Astrocyte (in vitro differentiated cells and primary cell): ENCODE data around the gene ALPI. TPM values are rescaled to one million over a fixed set of nuclear protein-coding genes. Genes with fewer than 3 reads are reported as not detected.
A peak's percentile ranks its signal among the peaks of the same experiment; 100 is the strongest.
"Not testable (repeated sequence)": the region's sequence is repeated elsewhere in the genome, so short reads cannot be mapped to it uniquely, and the experiment has no call there.

Experiments
- DNase-seq: peaks from one replicate; pipeline ENCODE4 v3.0.0-alpha.2; 2010; ENCODE audit warnings: low read depth
- FAIRE-seq: peaks from 2 replicates; lab custom pipeline; 2011; peaks lifted over from hg19 to GRCh38; lab: Jason Lieb, UNC
- H2AFZ ChIP-seq: 2 replicates; pipeline ENCODE4 v1.6.0; 2012; ENCODE audit warnings: low read depth, low read length, inconsistent platforms
- H3K27ac ChIP-seq: 2 replicates; pipeline ENCODE4 v1.5.1; 2011; ENCODE audit warnings: low read depth, low read length, inconsistent platforms
- H3K27me3 ChIP-seq: 2 replicates; pipeline ENCODE4 v1.6.0; 2011; ENCODE audit warnings: low read length, inconsistent platforms; ENCODE audit not compliant: insufficient read depth
- H3K36me3 ChIP-seq: 2 replicates; pipeline ENCODE4 v1.5.1; 2011; ENCODE audit warnings: low read length, inconsistent platforms; ENCODE audit not compliant: insufficient read depth
- H3K4me1 ChIP-seq: 2 replicates; pipeline ENCODE4 v1.5.1; 2011; ENCODE audit warnings: low read length, inconsistent platforms; ENCODE audit not compliant: insufficient read depth
- H3K4me2 ChIP-seq: 2 replicates; pipeline ENCODE4 v1.6.0; 2012; ENCODE audit warnings: low read length, inconsistent platforms
- H3K4me3 ChIP-seq: 2 replicates; pipeline ENCODE4 v1.5.1; 2011; ENCODE audit warnings: low read depth, mild to moderate bottlenecking, low read length, inconsistent platforms; ENCODE audit not compliant: insufficient read depth
- H3K79me2 ChIP-seq: 2 replicates; pipeline ENCODE4 v1.6.0; 2012; ENCODE audit warnings: mild to moderate bottlenecking, low read length, inconsistent platforms; ENCODE audit not compliant: insufficient read depth
- H3K9ac ChIP-seq: 2 replicates; pipeline ENCODE4 v1.6.0; 2012; ENCODE audit warnings: mild to moderate bottlenecking, low read length, inconsistent platforms
- H3K9me3 ChIP-seq: 2 replicates; pipeline ENCODE4 v1.5.1; 2012; ENCODE audit warnings: low read depth, mild to moderate bottlenecking, low read length, inconsistent platforms; ENCODE audit not compliant: insufficient read depth
- H4K20me1 ChIP-seq: 2 replicates; pipeline ENCODE4 v1.6.0; 2012; ENCODE audit warnings: low read length, inconsistent platforms; ENCODE audit not compliant: insufficient read depth
- H3K27ac Mint-ChIP-seq: one replicate; pipeline ENCODE4 v1.8.0; 2021; ENCODE audit warnings: mild to moderate bottlenecking, mixed read lengths; ENCODE audit not compliant: unreplicated experiment
- H3K27me3 Mint-ChIP-seq: one replicate; pipeline ENCODE4 v1.8.0; 2021; ENCODE audit warnings: low read depth, mixed read lengths; ENCODE audit not compliant: unreplicated experiment
- H3K36me3 Mint-ChIP-seq: one replicate; pipeline ENCODE4 v1.8.0; 2021; ENCODE audit warnings: low read depth, mixed read lengths; ENCODE audit not compliant: unreplicated experiment
- H3K4me1 Mint-ChIP-seq: one replicate; pipeline ENCODE4 v1.8.0; 2021; ENCODE audit warnings: low read depth, mixed read lengths; ENCODE audit not compliant: unreplicated experiment
- H3K4me3 Mint-ChIP-seq: one replicate; pipeline ENCODE4 v1.8.0; 2021; ENCODE audit warnings: mild to moderate bottlenecking, moderate library complexity, mixed read lengths; ENCODE audit not compliant: unreplicated experiment
- H3K9me3 Mint-ChIP-seq: one replicate; pipeline ENCODE4 v1.8.0; 2021; ENCODE audit warnings: mild to moderate bottlenecking, mixed read lengths; ENCODE audit not compliant: unreplicated experiment
- CTCF ChIP-seq: IDR thresholded peaks from 2 replicates; pipeline ENCODE4 v1.5.1; 2011; ENCODE audit warnings: low read depth, mild to moderate bottlenecking, inconsistent platforms, low read length, moderate library complexity; ENCODE audit not compliant: insufficient read depth
- EZH2 ChIP-seq: IDR thresholded peaks from 2 replicates; pipeline ENCODE4 v1.6.1; 2012; ENCODE audit warnings: mild to moderate bottlenecking, low read length, inconsistent platforms; ENCODE audit not compliant: insufficient read depth
- total RNA-seq: library from RNA; stranded (reverse); gene quantifications from 2 replicates; pipeline ENCODE4 v1.2.1, GENCODE V29; 2021

ALPI gene
- total RNA-seq, 1 donor from 2014 or later = not detected

GRCh38 chr2:232442431-232442830 lies 13.5 kb upstream of the ALPI start:
- FAIRE-seq, H3K27ac Mint-ChIP-seq, H3K36me3 Mint-ChIP-seq, H4K20me1 ChIP-seq, H3K9me3 ChIP-seq, H3K36me3 ChIP-seq, DNase-seq, H3K79me2 ChIP-seq, H3K9ac ChIP-seq, H2AFZ ChIP-seq, H3K4me1 Mint-ChIP-seq, H3K4me1 ChIP-seq, H3K9me3 Mint-ChIP-seq, H3K27ac ChIP-seq, H3K4me3 ChIP-seq, H3K27me3 ChIP-seq, H3K4me2 ChIP-seq, H3K4me3 Mint-ChIP-seq: not testable (repeated sequence)
- H3K27me3 Mint-ChIP-seq = peaks cover 32% of the 10 kb centered on the region

GRCh38 chr2:232443047-232443446 lies 12.9 kb upstream of the ALPI start:
- not testable (repeated sequence) for DNase-seq, H3K4me3 Mint-ChIP-seq, H2AFZ ChIP-seq, H3K4me1 Mint-ChIP-seq, H4K20me1 ChIP-seq, H3K36me3 Mint-ChIP-seq, H3K36me3 ChIP-seq, H3K27me3 ChIP-seq, H3K27ac Mint-ChIP-seq, H3K79me2 ChIP-seq, H3K4me2 ChIP-seq, H3K9ac ChIP-seq, FAIRE-seq, H3K4me1 ChIP-seq, H3K9me3 ChIP-seq, H3K27ac ChIP-seq, H3K9me3 Mint-ChIP-seq, H3K4me3 ChIP-seq
- peaks cover 28% of the 10 kb centered on the region for H3K27me3 Mint-ChIP-seq

DNA sequence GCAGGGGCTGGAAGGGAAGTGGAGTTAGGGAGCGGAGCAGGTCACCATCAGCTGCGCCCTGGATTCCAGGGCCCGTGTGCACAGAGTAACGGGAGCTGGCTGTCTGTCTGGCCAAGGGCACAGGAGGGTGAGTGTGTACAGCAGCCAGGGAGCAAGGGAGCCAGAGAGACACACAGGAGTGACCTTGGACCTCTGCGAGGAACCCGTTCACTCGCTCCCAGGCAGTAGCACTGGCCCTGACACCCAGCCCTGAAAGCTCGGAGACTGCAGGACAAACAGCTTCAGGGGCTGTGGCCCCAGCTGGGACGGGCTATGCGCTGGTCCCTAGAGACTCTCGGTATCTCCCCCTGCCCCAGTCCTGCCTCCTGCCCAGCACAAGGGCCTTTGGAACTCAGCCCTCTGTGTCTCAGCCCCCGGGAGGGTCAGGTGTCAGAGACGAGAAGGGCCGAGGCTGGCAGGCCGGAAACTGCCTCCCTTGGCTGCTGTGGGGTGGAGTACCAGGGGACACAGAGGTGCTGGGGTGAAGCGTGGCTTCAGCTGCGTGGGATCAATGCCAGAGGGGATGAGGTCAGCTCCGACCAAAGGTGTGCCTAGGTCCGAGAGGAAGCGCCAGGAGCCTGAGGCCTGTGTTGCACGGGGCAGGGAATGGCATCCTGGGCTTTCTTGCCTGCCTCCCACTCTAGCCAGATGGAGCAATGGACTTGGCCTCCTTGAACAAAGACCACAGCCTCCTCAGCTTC lies 12.1 kb upstream of the ALPI start:
- not testable (repeated sequence) for H3K79me2 ChIP-seq, H3K36me3 Mint-ChIP-seq, FAIRE-seq, H3K4me3 ChIP-seq, H3K4me3 Mint-ChIP-seq, H3K36me3 ChIP-seq, H3K27ac Mint-ChIP-seq, H3K9ac ChIP-seq, DNase-seq, H3K4me2 ChIP-seq, H3K27me3 ChIP-seq, H3K4me1 Mint-ChIP-seq, H3K4me1 ChIP-seq, H3K27ac ChIP-seq, H3K9me3 Mint-ChIP-seq, H4K20me1 ChIP-seq, H3K9me3 ChIP-seq
- peak overlapping the region; percentile 52 for H2AFZ ChIP-seq
- peaks cover 24% of the 10 kb centered on the region for H3K27me3 Mint-ChIP-seq

GRCh38 chr2:232444409-232445148 lies 11.4 kb upstream of the ALPI start:
- Histone ChIP-seq H3K27ac (no peak overlapping the region), H3K36me3 (no peaks in the 10 kb centered on the region), H3K4me2 (no peak overlapping the region), H3K9ac (no peak overlapping the region), H4K20me1 (no peaks in the 10 kb centered on the region), H3K4me1 (no peaks in the 10 kb centered on the region), H2AFZ (peak overlapping the region; percentile 52), H3K79me2 (no peaks in the 10 kb centered on the region), H3K4me3 (no peak overlapping the region), H3K27me3 (peaks cover 5% of the 10 kb centered on the region), H3K9me3 (no peaks in the 10 kb centered on the region)
- FAIRE-seq = no peak
- no peak overlapping the region for H3K27ac Mint-ChIP-seq
- peak; percentile 19 for DNase-seq
- no peaks in the 10 kb centered on the region for H3K36me3 Mint-ChIP-seq
- peaks cover 4% of the 10 kb centered on the region for H3K4me1 Mint-ChIP-seq
- no peaks in the 10 kb centered on the region for H3K9me3 Mint-ChIP-seq
- TF ChIP-seq CTCF (peak; percentile 56), EZH2 (no peak)
- H3K4me3 Mint-ChIP-seq = no peak overlapping the region
- H3K27me3 Mint-ChIP-seq = peaks cover 24% of the 10 kb centered on the region

DNA sequence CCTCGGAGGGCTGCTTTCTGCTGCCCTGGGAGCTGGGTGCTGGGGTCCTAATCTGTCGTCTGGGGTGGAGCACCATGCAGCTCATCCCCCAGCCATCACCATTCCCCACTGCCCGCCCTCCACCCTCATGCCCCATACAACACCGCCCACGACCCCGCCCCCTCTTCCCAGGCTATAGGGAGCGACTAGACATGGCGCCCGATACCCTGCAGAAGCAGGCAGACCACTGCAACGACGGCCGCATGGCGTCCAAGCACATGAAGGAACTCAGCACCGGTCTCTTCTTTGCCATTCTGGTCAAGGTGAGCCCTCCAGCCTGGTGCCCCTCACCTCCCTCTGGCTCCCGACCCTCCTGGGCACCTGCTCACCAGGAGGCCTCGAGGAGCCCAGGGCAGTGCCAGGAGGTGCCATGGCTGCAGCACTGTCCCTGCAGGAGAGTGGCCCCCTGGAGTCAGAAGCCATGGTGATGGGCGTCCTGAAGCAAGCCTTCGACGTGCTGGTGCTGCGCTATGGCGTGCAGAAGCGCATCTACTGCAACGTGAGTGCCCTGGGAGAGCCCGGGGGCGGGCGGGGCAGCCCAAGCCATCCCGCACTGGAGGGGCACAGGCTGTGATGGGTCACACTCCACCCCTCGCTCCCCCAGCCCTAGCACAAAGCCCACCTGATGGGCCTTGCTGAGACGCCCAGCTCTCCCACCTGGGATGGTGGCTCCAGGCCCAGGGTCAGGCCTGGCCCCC lies 10.6 kb upstream of the ALPI start:
- not testable (repeated sequence) for H2AFZ ChIP-seq, H3K9me3 ChIP-seq, FAIRE-seq, H3K9me3 Mint-ChIP-seq, H3K4me3 ChIP-seq, H3K9ac ChIP-seq, H3K4me3 Mint-ChIP-seq, H3K4me1 ChIP-seq, H3K4me2 ChIP-seq, H4K20me1 ChIP-seq, H3K79me2 ChIP-seq, H3K27ac ChIP-seq, H3K27ac Mint-ChIP-seq, DNase-seq, H3K4me1 Mint-ChIP-seq, H3K36me3 Mint-ChIP-seq, H3K36me3 ChIP-seq, H3K27me3 ChIP-seq
- peaks cover 27% of the 10 kb centered on the region for H3K27me3 Mint-ChIP-seq
